HG02571 (cell line): Measurements from ENCODE around the gene HHATL.

Experiments used
- ATAC-seq: cut with Tn5 transposase; IDR thresholded peaks from one replicate; pipeline ENCODE4 v1.9.1; 2021; ENCODE audit warnings: mild to moderate bottlenecking, moderate library complexity; ENCODE audit not compliant: unreplicated experiment

The HHATL gene

GRCh38 chr3:42713747-42714146 is 11.1 kb upstream of the HHATL start:
- no peak for ATAC-seq

GRCh38 chr3:42712688-42713372 is 10.2 kb upstream of the HHATL start:
- ATAC-seq, result no peak

GRCh38 chr3:42712344-42712648 is 9.7 kb upstream of the HHATL start:
- no peak for ATAC-seq

GRCh38 chr3:42711491-42712343 is 9.1 kb upstream of the HHATL start:
- ATAC-seq, result no peak

GRCh38 chr3:42710323-42711021 is 7.9 kb upstream of the HHATL start:
- no peak for ATAC-seq

- no peak for ATAC-seq
Measured at GRCh38 chr3:42709621-42710020, 7.0 kb upstream of the HHATL start.

GRCh38 chr3:42708611-42709151 is 6.1 kb upstream of the HHATL start:
- ATAC-seq, result no peak

- no peak for ATAC-seq
Measured at GRCh38 chr3:42707620-42708355, 5.2 kb upstream of the HHATL start.

- ATAC-seq, result no peak
Measured at GRCh38 chr3:42706721-42707619, 4.4 kb upstream of the HHATL start.

- no peak for ATAC-seq
Measured at GRCh38 chr3:42705962-42706585, 3.5 kb upstream of the HHATL start.

- ATAC-seq, result no peak
Measured at GRCh38 chr3:42705058-42705767, 2.6 kb upstream of the HHATL start.

GRCh38 chr3:42704136-42704841 is 1.7 kb upstream of the HHATL start:
- no peak for ATAC-seq

GRCh38 chr3:42703695-42704025 is 1.1 kb upstream of the HHATL start:
- ATAC-seq, result no peak

GRCh38 chr3:42702982-42703694 is 540 bp upstream of the HHATL start:
- ATAC-seq, result no peak

- ATAC-seq, result no peak
Measured at GRCh38 chr3:42701371-42702065, 1.1 kb downstream of the HHATL start.

GRCh38 chr3:42700366-42701288 is 2.0 kb downstream of the HHATL start:
- no peak for ATAC-seq
